K562 (cell line): ENCODE data around the gene MTA2. TPM values are rescaled to one million over a fixed set of nuclear protein-coding genes. Genes with fewer than 3 reads are reported as not detected.

Experiments used
- ATAC-seq: fragments of 200-7000 bp; cut with Tn5 transposase; 3 replicates; pipeline ENCODE4 v1.9.1; 2020; ENCODE audit warnings: moderate library complexity
- BruUV-seq: library from RNA; stranded (reverse); fragments of 400-500 nt; replicated peaks from 2 replicates; lab custom pipeline; 2021; lab: Mats Ljungman, UMichigan
- CTCF ChIA-PET: fragments of 300-600 bp; formaldehyde crosslinking; extraction: SDS; loops from one replicate; lab custom pipeline; 2021; ENCODE audit warnings: low intra/inter-chr PET ratio; lab: Yijun Ruan, JAX
- POLR2A ChIA-PET: fragments of 300-600, 350-650 bp; sonication (Branson Sonifier 250); formaldehyde crosslinking; extraction: SDS; loops from one replicate; lab custom pipeline; 2021; ENCODE audit warnings: antibody characterized with exemption, inconsistent platforms; lab: Yijun Ruan, JAX
- DNase-seq, 4 experiments: peaks; one replicate each; pipeline versions ENCODE4 v3.0.0 to v3.0.0-alpha.2; 2011 to 2018; ENCODE audit warnings: low spot score in 3 of 4, mixed read lengths in 3 of 4; ENCODE audit errors: extremely low read depth in 1 of 4
- FAIRE-seq: peaks from 2 replicates; lab custom pipeline; 2011; peaks lifted over from hg19 to GRCh38; lab: Jason Lieb, UNC
- H2AFZ ChIP-seq: 2 replicates; pipeline ENCODE4 v1.6.0; 2011; ENCODE audit warnings: low read depth, low read length, control low read depth, inconsistent platforms
- H3K27ac ChIP-seq: fragments of 200-600 bp; 3 replicates; pipeline ENCODE4 v1.8.0; 2011; ENCODE audit warnings: low read depth, mild to moderate bottlenecking, control low read depth, inconsistent platforms, low read length, moderate library complexity, mixed read lengths; ENCODE audit errors: extremely low read depth
- H3K27me3 ChIP-seq, 2 experiments: fragments of 300-600 bp in 1 of 2; 2 replicates in 1 of 2; 3 replicates in 1 of 2; pipeline versions ENCODE4 v1.6.0 to v1.8.0; 2011; ENCODE audit warnings: inconsistent platforms in 2 of 2, low read length in 2 of 2, mild to moderate bottlenecking in 1 of 2, mixed read lengths in 1 of 2, moderate library complexity in 1 of 2; ENCODE audit not compliant: control insufficient read depth in 2 of 2, insufficient read depth in 2 of 2
- H3K36me3 ChIP-seq: fragments of 300-600 bp; 3 replicates; pipeline ENCODE4 v1.8.0; 2011; ENCODE audit warnings: mild to moderate bottlenecking, low read length, inconsistent platforms; ENCODE audit not compliant: control insufficient read depth, insufficient read depth
- H3K4me1 ChIP-seq, 2 experiments: fragments of 200-600 bp in 1 of 2; replicated peaks in 1 of 2; 2 replicates in 1 of 2; 3 replicates in 1 of 2; pipeline versions ENCODE4 v1.5.1 to v1.8.0; 2011; ENCODE audit warnings: inconsistent platforms in 2 of 2, low read length in 2 of 2, mild to moderate bottlenecking in 1 of 2, mixed read lengths in 1 of 2, moderate library complexity in 1 of 2; ENCODE audit not compliant: control insufficient read depth in 2 of 2, insufficient read depth in 2 of 2
- H3K4me2 ChIP-seq: 2 replicates; pipeline ENCODE4 v1.6.1; 2011; ENCODE audit warnings: low read length, control low read depth, inconsistent platforms, mixed read lengths; ENCODE audit not compliant: insufficient read depth
- H3K4me3 ChIP-seq: fragments of 200-600 bp; sonication (generic), shearing (Covaris generic); 2 replicates; pipeline ENCODE4 v1.5.1; 2016; ENCODE audit warnings: control low read depth, inconsistent platforms
- H3K79me2 ChIP-seq: fragments of 200-600 bp; 3 replicates; pipeline ENCODE4 v1.8.0; 2011; ENCODE audit warnings: low read length, inconsistent platforms; ENCODE audit not compliant: control insufficient read depth, insufficient read depth
- H3K9ac ChIP-seq, 2 experiments: 2 replicates each; pipeline versions ENCODE4 v1.6.0 to v1.6.1; 2011; ENCODE audit warnings: low read depth in 2 of 2, low read length in 2 of 2, control low read depth in 1 of 2, inconsistent platforms in 1 of 2, mild to moderate bottlenecking in 1 of 2, mixed read lengths in 1 of 2; ENCODE audit not compliant: insufficient read depth in 1 of 2
- H3K9me1 ChIP-seq: one replicate; pipeline ENCODE4 v1.6.0; 2011; ENCODE audit warnings: inconsistent platforms, mild to moderate bottlenecking, low read length, moderate library complexity; ENCODE audit not compliant: control insufficient read depth, insufficient read depth
- H3K9me3 ChIP-seq: replicated peaks from 2 replicates; pipeline ENCODE4 v1.5.1; 2011; ENCODE audit warnings: low read depth, low read length, inconsistent platforms; ENCODE audit not compliant: control insufficient read depth, insufficient read depth
- H4K20me1 ChIP-seq: replicated peaks from 2 replicates; pipeline ENCODE4 v1.6.1; 2011; ENCODE audit warnings: low read length, inconsistent platforms, mixed read lengths; ENCODE audit not compliant: control insufficient read depth, insufficient read depth
- CREM ChIP-seq: IDR thresholded peaks from 2 replicates; pipeline ENCODE4 v1.6.1; 2014; ENCODE audit warnings: antibody characterized with exemption, low read depth
- ELF2 ChIP-seq: fragments of 250-450 bp; sonication (Bioruptor Pico); IDR thresholded peaks from 2 replicates; pipeline ENCODE4 v1.5.0; 2021; ENCODE audit warnings: mild to moderate bottlenecking
- MXI1 ChIP-seq: IDR thresholded peaks from 2 replicates; pipeline ENCODE4 v1.6.1; 2011; ENCODE audit warnings: low read depth, mild to moderate bottlenecking, improper control_type of control experiment, low read length
- RAD21 ChIP-seq, 2 experiments: fragments of 250-450 bp in 1 of 2; fragments of 450-650 bp in 1 of 2; sonication (Bioruptor Pico) in 1 of 2; formaldehyde crosslinking in 1 of 2; IDR thresholded peaks in 1 of 2; conservative IDR thresholded peaks in 1 of 2; 2 replicates each; pipeline versions ENCODE4 v1.4.0 to v1.8.0; 2020 to 2022; ENCODE audit warnings: mild to moderate bottlenecking in 2 of 2, moderate library complexity in 1 of 2
- STAT5A ChIP-seq: IDR thresholded peaks from 2 replicates; pipeline ENCODE4 v1.6.1; 2012; ENCODE audit warnings: low read length, inconsistent platforms, borderline replicate concordance
- ZNF384 ChIP-seq: IDR thresholded peaks from 2 replicates; pipeline ENCODE4 v1.6.1; 2012; ENCODE audit warnings: low read depth, low read length, improper control_type of control experiment
- ZNF586 ChIP-seq: fragments of 450-650 bp; formaldehyde crosslinking; conservative IDR thresholded peaks from 2 replicates; pipeline ENCODE4 v1.4.0; 2020; ENCODE audit warnings: mild to moderate bottlenecking, moderate library complexity
- ZNF696 ChIP-seq: fragments of 250-450 bp; sonication (Bioruptor Pico); conservative IDR thresholded peaks from 2 replicates; pipeline ENCODE4 v1.4.0; 2020; ENCODE audit warnings: mild to moderate bottlenecking, moderate library complexity
- WGBS: fragments of 100-300 bp; shearing (Covaris generic); methylation state at CpG from one replicate; pipeline ENCODE4 v1.1.6; 2016; ENCODE audit warnings: low coverage, mixed read lengths; ENCODE audit not compliant: insufficient coverage; ENCODE audit errors: missing lambda C conversion rate; 5-methylcytosine and 5-hydroxymethylcytosine counted together
- in situ Hi-C: fragments of 300-500 bp; cut with MboI; formaldehyde crosslinking; loops from 4 replicates; pipeline ENCODE4 v1.15.0; 2018; ENCODE audit warnings: inconsistent platforms, mixed read lengths
- intact Hi-C: fragments of 100-400 bp; cut with micrococcal nuclease; formaldehyde crosslinking; loops from 2 replicates; pipeline ENCODE4 v1.14.2; 2022
- polyA plus RNA-seq, 8 experiments: library from polyadenylated mRNA; depleted of rRNA in 4 of 8; stranded (reverse) in 5 of 8; unstranded in 3 of 8; fragments of >200 nt; fragmentation: Nextera tagmentation in 2 of 8; fragmentation: Illumina TruSeq in 1 of 8; extraction: Ambion mirVana in 2 of 8; extraction: Trizol in 1 of 8; gene quantifications; 2 replicates each; pipeline versions ENCODE4 v1.2.1 to v1.2.3, GENCODE V29; 2011 to 2014; ENCODE audit warnings: inconsistent platforms in 1 of 8, missing spikeins in 1 of 8
- total RNA-seq, 7 experiments: library from RNA; depleted of rRNA in 6 of 7; stranded (reverse); fragments of >200 nt in 6 of 7; fragmentation: Illumina TruSeq in 2 of 7; extraction: Trizol in 2 of 7; gene quantifications; 2 replicates each; pipeline versions ENCODE4 v1.2.1 to v1.2.3, GENCODE V29; 2011 to 2021; ENCODE audit warnings: low replicate concordance in 1 of 7
- TF ChIP-seq, protein P1 (sequence below): fragments of 450-650 bp; conservative IDR thresholded peaks from 2 replicates; pipeline ENCODE4 v1.6.1; 2016; ENCODE audit warnings: missing genetic modification characterization, low read depth, mild to moderate bottlenecking, missing compliant biosample characterization, moderate library complexity
- TF ChIP-seq, protein P2 (sequence below): fragments of 250-450 bp; sonication (Bioruptor Pico); IDR thresholded peaks from 2 replicates; pipeline ENCODE4 v1.8.0; 2022; ENCODE audit warnings: inconsistent platforms, mild to moderate bottlenecking, moderate library complexity, borderline replicate concordance
- TF ChIP-seq, protein P3 (sequence below): fragments of 150-350 bp; IDR thresholded peaks from 2 replicates; pipeline ENCODE4 v1.6.1; 2014; ENCODE audit warnings: low read depth, mild to moderate bottlenecking, low read length, borderline replicate concordance
- TF ChIP-seq, protein P4 (sequence below): sonication (generic); formaldehyde crosslinking; IDR thresholded peaks from 2 replicates; pipeline ENCODE4 v1.8.1; 2023; ENCODE audit warnings: mild to moderate bottlenecking, missing genetic modification reagents

The MTA2 gene
- total and polyA plus RNA-seq, 9 of the 15 experiments (the other 6 are each of a cell fraction or from before 2014, with no cell fraction given), result 6.2 to 220 (median 172) TPM

DNA sequence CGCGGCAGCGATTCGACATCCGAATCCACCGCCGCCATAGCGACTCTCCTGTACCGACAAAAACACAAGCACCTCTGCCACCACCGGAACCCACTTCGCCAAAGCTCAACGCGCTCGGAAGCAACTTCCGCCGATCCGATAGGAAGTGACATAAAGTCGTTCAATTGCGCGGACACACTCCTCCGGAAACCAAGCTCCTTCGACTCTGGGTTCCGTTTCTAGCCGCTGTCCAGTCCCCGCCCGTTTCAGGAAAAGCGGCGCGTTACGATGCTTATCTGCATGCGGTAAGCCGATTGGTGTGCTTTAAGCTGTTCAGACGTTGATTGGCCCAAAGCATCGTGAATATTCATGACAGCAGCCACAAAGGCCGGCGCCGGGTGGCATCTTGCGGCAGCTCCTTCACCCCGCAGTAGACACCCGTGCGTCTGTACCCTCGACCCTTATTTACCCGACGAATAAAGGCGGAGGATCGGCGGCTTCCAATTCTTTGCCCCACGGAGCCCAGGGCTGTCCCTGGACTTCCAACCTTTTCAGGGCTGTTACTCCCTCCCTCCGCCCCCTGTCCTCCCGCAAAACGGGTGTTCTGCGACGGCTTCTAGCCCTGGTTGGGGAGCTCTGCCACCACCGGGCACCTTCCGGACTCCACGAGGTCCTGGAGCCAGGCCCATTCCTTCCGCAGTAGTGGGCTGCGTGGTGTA is 10.1 kb downstream of the MTA2 start, which contains the start of gene TUT1:
Gene TUT1 (minus strand): TSS at position 76 of the 698 bp plus-strand sequence. CDS start 38 bp downstream, at position 38.
- BruUV-seq, result TSS peak; percentile 99
- intact Hi-C loops (loop anchor here (2.0 to 10.0 kb wide), 5 partner anchors 101 to 293 kb away; partner anchors contain the start of genes HNRNPUL2, SLC3A2 and TTC9C), in situ Hi-C loops (no loop called here)
- peak within 1 kb of the TSS; percentile 86 to 95 for H3K9ac ChIP-seq
- H3K36me3 ChIP-seq, result peaks cover 69% of the 10 kb centered on the region
- peak within 1 kb of the TSS; percentile 90 for H3K27ac ChIP-seq
- H3K79me2 ChIP-seq, result peaks cover 52% of the 10 kb centered on the region
- DNase-seq (peak; percentile 81 to 99 (median 86)), ATAC-seq (peak; percentile 91), FAIRE-seq (peak; percentile 100)
- CTCF ChIA-PET, result interaction anchor here (0.6 kb wide), 1 partner anchor 178 kb away, joined by 3 read pairs; no protein-coding TSS in a partner anchor
- H3K4me1 ChIP-seq, result peaks cover 24 to 25% of the 10 kb centered on the region in 2 experiments
- no peaks in the 10 kb centered on the region for H3K27me3 ChIP-seq
- H3K4me3 ChIP-seq, result peak within 1 kb of the TSS; percentile 63
- peak within 1 kb of the TSS; percentile 89 for H2AFZ ChIP-seq
- H4K20me1 ChIP-seq, result no peaks in the 10 kb centered on the region
- WGBS, result under 1% methylated on average over 58 of the region's 58 CpGs
- H3K9me1 ChIP-seq, result no peaks in the 10 kb centered on the region
- H3K9me3 ChIP-seq, result no peaks in the 10 kb centered on the region
- H3K4me2 ChIP-seq, result peak within 1 kb of the TSS; percentile 98
- POLR2A ChIA-PET, result interaction anchor here (0.5 to 2.9 kb wide), 49 partner anchors 9 to 1229 kb away, joined by 3 to 45 read pairs (median 5); partner anchors contain the start of genes AHNAK, B3GAT3, BSCL2 and C11orf98
- TF ChIP-seq, protein P1, sequence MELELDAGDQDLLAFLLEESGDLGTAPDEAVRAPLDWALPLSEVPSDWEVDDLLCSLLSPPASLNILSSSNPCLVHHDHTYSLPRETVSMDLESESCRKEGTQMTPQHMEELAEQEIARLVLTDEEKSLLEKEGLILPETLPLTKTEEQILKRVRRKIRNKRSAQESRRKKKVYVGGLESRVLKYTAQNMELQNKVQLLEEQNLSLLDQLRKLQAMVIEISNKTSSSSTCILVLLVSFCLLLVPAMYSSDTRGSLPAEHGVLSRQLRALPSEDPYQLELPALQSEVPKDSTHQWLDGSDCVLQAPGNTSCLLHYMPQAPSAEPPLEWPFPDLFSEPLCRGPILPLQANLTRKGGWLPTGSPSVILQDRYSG (tag), result no peak
- TF ChIP-seq ZNF586 (no peak), ELF2 (CRISPR knock-in tag) (peak; percentile 84; the same call in 1 of the 2 replicates), STAT5A (peak; percentile 69; the same call in 1 of the 2 replicates), CREM (peak; percentile 100), MXI1 (peak; percentile 70), RAD21 (CRISPR knock-in tag; conservative IDR thresholded peaks at IDR 0.05 in 1 of 2, IDR thresholded peaks at IDR 0.05 in 1 of 2) (peak in 1 of 2 experiments; percentile 2; a peak in 1 of 4 replicates), ZNF384 (peak; percentile 47; the same call in 1 of the 2 replicates), ZNF696 (CRISPR knock-in tag) (no peak)
- TF ChIP-seq, protein P2, sequence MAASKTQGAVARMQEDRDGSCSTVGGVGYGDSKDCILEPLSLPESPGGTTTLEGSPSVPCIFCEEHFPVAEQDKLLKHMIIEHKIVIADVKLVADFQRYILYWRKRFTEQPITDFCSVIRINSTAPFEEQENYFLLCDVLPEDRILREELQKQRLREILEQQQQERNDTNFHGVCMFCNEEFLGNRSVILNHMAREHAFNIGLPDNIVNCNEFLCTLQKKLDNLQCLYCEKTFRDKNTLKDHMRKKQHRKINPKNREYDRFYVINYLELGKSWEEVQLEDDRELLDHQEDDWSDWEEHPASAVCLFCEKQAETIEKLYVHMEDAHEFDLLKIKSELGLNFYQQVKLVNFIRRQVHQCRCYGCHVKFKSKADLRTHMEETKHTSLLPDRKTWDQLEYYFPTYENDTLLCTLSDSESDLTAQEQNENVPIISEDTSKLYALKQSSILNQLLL, result no peak
- TF ChIP-seq, protein P3, sequence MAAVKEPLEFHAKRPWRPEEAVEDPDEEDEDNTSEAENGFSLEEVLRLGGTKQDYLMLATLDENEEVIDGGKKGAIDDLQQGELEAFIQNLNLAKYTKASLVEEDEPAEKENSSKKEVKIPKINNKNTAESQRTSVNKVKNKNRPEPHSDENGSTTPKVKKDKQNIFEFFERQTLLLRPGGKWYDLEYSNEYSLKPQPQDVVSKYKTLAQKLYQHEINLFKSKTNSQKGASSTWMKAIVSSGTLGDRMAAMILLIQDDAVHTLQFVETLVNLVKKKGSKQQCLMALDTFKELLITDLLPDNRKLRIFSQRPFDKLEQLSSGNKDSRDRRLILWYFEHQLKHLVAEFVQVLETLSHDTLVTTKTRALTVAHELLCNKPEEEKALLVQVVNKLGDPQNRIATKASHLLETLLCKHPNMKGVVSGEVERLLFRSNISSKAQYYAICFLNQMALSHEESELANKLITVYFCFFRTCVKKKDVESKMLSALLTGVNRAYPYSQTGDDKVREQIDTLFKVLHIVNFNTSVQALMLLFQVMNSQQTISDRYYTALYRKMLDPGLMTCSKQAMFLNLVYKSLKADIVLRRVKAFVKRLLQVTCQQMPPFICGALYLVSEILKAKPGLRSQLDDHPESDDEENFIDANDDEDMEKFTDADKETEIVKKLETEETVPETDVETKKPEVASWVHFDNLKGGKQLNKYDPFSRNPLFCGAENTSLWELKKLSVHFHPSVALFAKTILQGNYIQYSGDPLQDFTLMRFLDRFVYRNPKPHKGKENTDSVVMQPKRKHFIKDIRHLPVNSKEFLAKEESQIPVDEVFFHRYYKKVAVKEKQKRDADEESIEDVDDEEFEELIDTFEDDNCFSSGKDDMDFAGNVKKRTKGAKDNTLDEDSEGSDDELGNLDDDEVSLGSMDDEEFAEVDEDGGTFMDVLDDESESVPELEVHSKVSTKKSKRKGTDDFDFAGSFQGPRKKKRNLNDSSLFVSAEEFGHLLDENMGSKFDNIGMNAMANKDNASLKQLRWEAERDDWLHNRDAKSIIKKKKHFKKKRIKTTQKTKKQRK, result no peak
- TF ChIP-seq, protein P4, sequence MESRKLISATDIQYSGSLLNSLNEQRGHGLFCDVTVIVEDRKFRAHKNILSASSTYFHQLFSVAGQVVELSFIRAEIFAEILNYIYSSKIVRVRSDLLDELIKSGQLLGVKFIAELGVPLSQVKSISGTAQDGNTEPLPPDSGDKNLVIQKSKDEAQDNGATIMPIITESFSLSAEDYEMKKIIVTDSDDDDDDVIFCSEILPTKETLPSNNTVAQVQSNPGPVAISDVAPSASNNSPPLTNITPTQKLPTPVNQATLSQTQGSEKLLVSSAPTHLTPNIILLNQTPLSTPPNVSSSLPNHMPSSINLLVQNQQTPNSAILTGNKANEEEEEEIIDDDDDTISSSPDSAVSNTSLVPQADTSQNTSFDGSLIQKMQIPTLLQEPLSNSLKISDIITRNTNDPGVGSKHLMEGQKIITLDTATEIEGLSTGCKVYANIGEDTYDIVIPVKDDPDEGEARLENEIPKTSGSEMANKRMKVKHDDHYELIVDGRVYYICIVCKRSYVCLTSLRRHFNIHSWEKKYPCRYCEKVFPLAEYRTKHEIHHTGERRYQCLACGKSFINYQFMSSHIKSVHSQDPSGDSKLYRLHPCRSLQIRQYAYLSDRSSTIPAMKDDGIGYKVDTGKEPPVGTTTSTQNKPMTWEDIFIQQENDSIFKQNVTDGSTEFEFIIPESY (CRISPR knock-in tag), result peak; percentile 82
